Smooth muscle cell (in vitro differentiated cells): ENCODE measurements around the gene TRPM3. TPM values are rescaled to one million over a fixed set of nuclear protein-coding genes. Genes with fewer than 3 reads are reported as not detected.

Experiments used
- DNase-seq: peaks from one replicate; lab custom pipeline; 2025; ENCODE audit not compliant: unreplicated experiment; lab: John Stamatoyannopoulos, UW
- H2AFZ ChIP-seq: fragments of 200-600 bp; sonication (generic); 2 replicates; pipeline ENCODE4 v1.6.0; 2016; ENCODE audit warnings: antibody characterized with exemption, low read depth, mild to moderate bottlenecking
- H3F3A ChIP-seq: fragments of 200-600 bp; sonication (generic); 2 replicates; pipeline ENCODE4 v1.6.0; 2017; ENCODE audit warnings: antibody characterized with exemption, low read depth
- H3K27ac ChIP-seq: fragments of 200-600 bp; sonication (generic); 2 replicates; pipeline ENCODE4 v1.5.1; 2016; ENCODE audit warnings: low read depth, mild to moderate bottlenecking
- H3K27me3 ChIP-seq: fragments of 200-600 bp; sonication (generic); 2 replicates; pipeline ENCODE4 v1.6.1; 2016; ENCODE audit warnings: low read depth, mild to moderate bottlenecking
- H3K36me3 ChIP-seq: fragments of 200-600 bp; sonication (generic); 2 replicates; pipeline ENCODE4 v1.5.1; 2016; ENCODE audit warnings: low read depth
- H3K4me1 ChIP-seq: fragments of 200-600 bp; sonication (generic); 2 replicates; pipeline ENCODE4 v1.5.1; 2016; ENCODE audit warnings: low read depth
- H3K4me2 ChIP-seq: fragments of 200-600 bp; sonication (generic); 2 replicates; pipeline ENCODE4 v1.6.0; 2016; ENCODE audit warnings: mild to moderate bottlenecking
- H3K4me3 ChIP-seq: fragments of 200-600 bp; sonication (generic); 2 replicates; pipeline ENCODE4 v1.5.1; 2016; ENCODE audit warnings: mild to moderate bottlenecking
- H3K79me2 ChIP-seq: fragments of 200-600 bp; sonication (generic); 2 replicates; pipeline ENCODE4 v1.6.0; 2016; ENCODE audit warnings: low read depth, mild to moderate bottlenecking
- H3K9ac ChIP-seq: fragments of 200-600 bp; sonication (generic); 2 replicates; pipeline ENCODE4 v1.6.0; 2016; ENCODE audit warnings: low read depth
- H3K9me3 ChIP-seq: fragments of 200-600 bp; sonication (generic); replicated peaks from 2 replicates; pipeline ENCODE4 v1.5.1; 2016; ENCODE audit warnings: low read depth
- H4K20me1 ChIP-seq: fragments of 200-600 bp; sonication (generic); 2 replicates; pipeline ENCODE4 v1.6.0; 2016; ENCODE audit warnings: low read depth
- WGBS: methylation state at CpG from one replicate; pipeline ENCODE4 v1.1.7; 2016; ENCODE audit warnings: low lambda C conversion rate; 5-methylcytosine and 5-hydroxymethylcytosine counted together
- polyA plus RNA-seq: library from polyadenylated mRNA; unstranded; fragments of >200 nt; fragmentation: Nextera tagmentation; extraction: Ambion mirVana; gene quantifications from 2 replicates; pipeline ENCODE4 v1.2.1, GENCODE V29; 2016
- total RNA-seq: library from RNA; depleted of rRNA; stranded (reverse); fragments of >200 nt; gene quantifications from 2 replicates; pipeline ENCODE4 v1.2.3, GENCODE V29; 2014
- TF ChIP-seq, protein P1 (sequence below): fragments of 200-600 bp; sonication (generic); IDR thresholded peaks from 2 replicates; pipeline ENCODE4 v1.5.1; 2017; ENCODE audit warnings: borderline replicate concordance, mild to moderate bottlenecking, antibody characterized with exemption; ENCODE audit not compliant: insufficient read depth, poor library complexity, severe bottlenecking

TRPM3 gene
- total and polyA plus RNA-seq, 2 experiments from 2014 or later = not detected

DNA sequence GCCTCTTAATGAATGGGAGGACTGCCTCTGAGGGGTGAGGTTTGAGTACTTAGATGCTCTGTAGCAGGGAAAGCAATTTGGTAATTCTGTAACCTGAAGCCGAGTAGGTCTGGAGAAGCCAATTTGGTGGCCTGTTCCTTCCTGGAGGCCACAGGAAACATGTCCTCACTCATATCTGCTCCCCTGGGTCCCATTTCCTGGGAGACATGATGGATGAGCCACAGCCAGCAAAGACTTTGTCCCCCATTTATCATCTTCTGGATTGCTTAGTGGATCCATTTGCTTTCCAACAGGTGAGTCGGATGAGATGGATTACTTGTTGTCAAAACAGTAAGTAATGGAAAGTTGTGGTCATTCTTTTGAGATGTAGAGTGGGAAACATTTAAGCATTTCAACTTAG, 607.1 kb downstream of the TRPM3 start:
- Histone ChIP-seq H3F3A (no peaks in the 10 kb centered on the region), H4K20me1 (no peaks in the 10 kb centered on the region), H3K4me2 (no peak overlapping the region), H3K27ac (no peak overlapping the region), H2AFZ (no peak overlapping the region), H3K4me3 (no peak overlapping the region), H3K27me3 (no peaks in the 10 kb centered on the region), H3K4me1 (no peaks in the 10 kb centered on the region), H3K79me2 (no peaks in the 10 kb centered on the region), H3K9ac (no peak overlapping the region), H3K9me3 (no peaks in the 10 kb centered on the region), H3K36me3 (no peaks in the 10 kb centered on the region)
- 94% methylated on average over 2 of the region's 2 CpGs for WGBS
- no peak for DNase-seq
- TF ChIP-seq, protein P1, sequence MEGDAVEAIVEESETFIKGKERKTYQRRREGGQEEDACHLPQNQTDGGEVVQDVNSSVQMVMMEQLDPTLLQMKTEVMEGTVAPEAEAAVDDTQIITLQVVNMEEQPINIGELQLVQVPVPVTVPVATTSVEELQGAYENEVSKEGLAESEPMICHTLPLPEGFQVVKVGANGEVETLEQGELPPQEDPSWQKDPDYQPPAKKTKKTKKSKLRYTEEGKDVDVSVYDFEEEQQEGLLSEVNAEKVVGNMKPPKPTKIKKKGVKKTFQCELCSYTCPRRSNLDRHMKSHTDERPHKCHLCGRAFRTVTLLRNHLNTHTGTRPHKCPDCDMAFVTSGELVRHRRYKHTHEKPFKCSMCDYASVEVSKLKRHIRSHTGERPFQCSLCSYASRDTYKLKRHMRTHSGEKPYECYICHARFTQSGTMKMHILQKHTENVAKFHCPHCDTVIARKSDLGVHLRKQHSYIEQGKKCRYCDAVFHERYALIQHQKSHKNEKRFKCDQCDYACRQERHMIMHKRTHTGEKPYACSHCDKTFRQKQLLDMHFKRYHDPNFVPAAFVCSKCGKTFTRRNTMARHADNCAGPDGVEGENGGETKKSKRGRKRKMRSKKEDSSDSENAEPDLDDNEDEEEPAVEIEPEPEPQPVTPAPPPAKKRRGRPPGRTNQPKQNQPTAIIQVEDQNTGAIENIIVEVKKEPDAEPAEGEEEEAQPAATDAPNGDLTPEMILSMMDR = no peak

DNA sequence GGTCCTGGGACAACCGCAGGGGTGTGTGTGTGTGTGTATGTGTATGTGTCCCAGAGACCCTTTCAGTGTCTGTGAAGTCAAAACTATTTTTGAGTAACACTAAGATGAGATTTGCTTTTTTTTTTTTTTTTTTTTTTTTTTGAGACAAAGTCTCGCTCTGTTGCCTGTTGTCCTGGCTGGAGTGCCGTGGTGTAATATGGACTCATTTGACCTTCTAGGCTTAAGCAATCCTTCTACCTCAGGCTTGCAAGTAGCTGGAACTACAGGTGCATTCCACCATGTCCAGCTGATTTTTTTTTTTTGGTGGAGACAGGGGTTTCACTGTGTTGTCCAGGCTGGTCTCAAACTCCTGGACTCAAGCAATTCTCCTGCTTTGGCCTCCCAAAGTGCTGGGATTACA, 609.6 kb downstream of the TRPM3 start:
- Histone ChIP-seq H3K4me1 (no peaks in the 10 kb centered on the region), H3K4me3 (no peak overlapping the region), H4K20me1 (no peaks in the 10 kb centered on the region), H3K36me3 (no peaks in the 10 kb centered on the region), H3K9ac (no peak overlapping the region), H3F3A (no peaks in the 10 kb centered on the region), H3K27me3 (no peaks in the 10 kb centered on the region), H3K79me2 (no peaks in the 10 kb centered on the region), H3K27ac (no peak overlapping the region), H3K4me2 (no peak overlapping the region), H2AFZ (no peak overlapping the region), H3K9me3 (no peaks in the 10 kb centered on the region)
- DNase-seq = no peak
- TF ChIP-seq, protein P1 = no peak
- 91% methylated on average over 3 of the region's 3 CpGs for WGBS

DNA sequence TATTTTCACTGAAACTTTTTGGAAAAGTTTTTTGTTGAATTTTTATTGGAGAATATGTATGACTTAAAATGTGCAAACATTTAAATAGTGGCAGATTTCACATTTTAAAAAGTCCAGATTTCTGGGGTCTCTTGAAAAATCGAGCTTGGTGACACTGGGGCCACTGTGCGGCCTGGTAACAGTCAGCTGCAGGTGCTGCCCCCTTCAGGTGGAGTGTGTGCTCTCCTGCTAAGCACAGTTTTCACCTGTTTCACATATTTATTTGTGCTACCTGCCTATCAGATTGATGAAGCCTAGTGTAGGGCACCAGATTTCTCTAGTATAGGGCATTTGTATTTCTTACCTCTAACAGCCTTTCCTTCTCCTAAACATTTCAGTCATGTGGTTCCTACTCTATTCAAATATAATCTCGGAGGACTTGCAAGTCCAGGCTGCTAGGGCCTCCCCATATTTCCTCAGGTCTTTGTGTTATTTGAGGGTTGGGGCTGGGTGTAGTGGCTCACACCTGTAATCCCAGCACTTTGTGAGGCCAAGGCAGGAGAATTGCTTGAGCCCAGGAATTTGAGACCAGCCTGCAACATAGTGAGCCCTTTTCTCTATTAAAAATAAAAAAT, 611.2 kb downstream of the TRPM3 start:
- no peaks in the 10 kb centered on the region for H3K36me3 ChIP-seq
- DNase-seq = no peak

DNA sequence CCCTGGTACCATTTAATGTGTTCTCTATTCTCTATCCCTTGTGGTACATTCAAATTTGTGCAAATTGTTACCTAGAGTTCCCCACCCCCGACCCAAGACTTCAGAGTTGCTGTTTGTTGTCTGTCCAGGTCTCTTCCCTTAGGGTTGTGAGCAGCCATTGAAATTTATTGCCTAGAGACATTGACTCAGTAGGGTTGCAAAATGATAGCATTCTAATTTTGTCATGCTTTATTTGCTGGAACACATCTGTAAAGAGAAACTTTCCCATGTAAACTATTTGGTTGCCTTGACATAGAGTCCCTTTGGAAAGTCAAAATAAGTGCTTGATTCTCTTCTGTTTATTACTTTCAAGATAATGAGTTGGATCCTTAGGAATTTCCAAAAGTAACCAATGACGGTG, 615.3 kb downstream of the TRPM3 start:
- Histone ChIP-seq H3K4me2 (no peak overlapping the region), H3K79me2 (no peaks in the 10 kb centered on the region), H3K36me3 (no peaks in the 10 kb centered on the region), H3K9me3 (no peaks in the 10 kb centered on the region), H3K27me3 (no peaks in the 10 kb centered on the region), H4K20me1 (no peaks in the 10 kb centered on the region), H3F3A (no peaks in the 10 kb centered on the region), H3K4me1 (no peaks in the 10 kb centered on the region), H3K4me3 (no peak overlapping the region), H3K27ac (no peak overlapping the region), H3K9ac (no peak overlapping the region), H2AFZ (no peak overlapping the region)
- DNase-seq = no peak
- TF ChIP-seq, protein P1 = no peak
- WGBS = 95% methylated on average over 2 of the region's 2 CpGs

More for the DNA sequence above, 611.2 kb downstream of the TRPM3 start:
- no peaks in the 10 kb centered on the region for H3K27me3 ChIP-seq
- no peak overlapping the region for H3K27ac ChIP-seq
- H3F3A ChIP-seq = no peaks in the 10 kb centered on the region
- WGBS = 87% methylated on average over 3 of the region's 3 CpGs
- H3K4me3 ChIP-seq = no peak overlapping the region
- no peaks in the 10 kb centered on the region for H3K9me3 ChIP-seq
- no peaks in the 10 kb centered on the region for H3K79me2 ChIP-seq
- TF ChIP-seq, protein P1 = peak; percentile 46
- H4K20me1 ChIP-seq = no peaks in the 10 kb centered on the region
- H3K4me1 ChIP-seq = no peaks in the 10 kb centered on the region
- no peak overlapping the region for H2AFZ ChIP-seq
- no peak overlapping the region for H3K4me2 ChIP-seq
- H3K9ac ChIP-seq = no peak overlapping the region
